ENCODE results near the gene RINT1.

RINT1 gene

GRCh38 chr7:105559926-105560325, 27.9 kb downstream of the RINT1 start:
- no peak for TF ChIP-seq CTCF (conservative IDR thresholded peaks at IDR 0.05; ENCODE audit: low read depth, low read length)
- Histone ChIP-seq H3K27me3 (ENCODE audit: insufficient read depth, low read depth) (no peaks in the 10 kb centered on the region), H3K36me3 (ENCODE audit: insufficient read depth) (no peaks in the 10 kb centered on the region; the same call in none of the 2 replicates), H3K27ac (no peak overlapping the region), H3K4me2 (no peak overlapping the region), H2AFZ (ENCODE audit: low read depth) (no peak overlapping the region), H3K9ac (no peak overlapping the region), H4K20me1 (ENCODE audit: insufficient read depth) (no peaks in the 10 kb centered on the region), H3K4me3 (IDR thresholded peaks at IDR 0.05; ENCODE audit: insufficient read depth, low read depth, low read length) (no peak overlapping the region), H3K4me1 (ENCODE audit: low read depth, poor library complexity, severe bottlenecking) (peaks cover 17% of the 10 kb centered on the region), H3K79me2 (ENCODE audit: insufficient read depth, low read depth) (no peaks in the 10 kb centered on the region)

GRCh38 chr7:105565190-105565589, 33.2 kb downstream of the RINT1 start:
- TF ChIP-seq CTCF (conservative IDR thresholded peaks at IDR 0.05; ENCODE audit: low read depth, low read length), result no peak
- Histone ChIP-seq H3K36me3 (ENCODE audit: insufficient read depth) (no peaks in the 10 kb centered on the region), H3K79me2 (ENCODE audit: insufficient read depth, low read depth) (no peaks in the 10 kb centered on the region), H2AFZ (ENCODE audit: low read depth) (no peak overlapping the region), H4K20me1 (ENCODE audit: insufficient read depth) (no peaks in the 10 kb centered on the region), H3K4me1 (ENCODE audit: low read depth, poor library complexity, severe bottlenecking) (peaks cover 33% of the 10 kb centered on the region), H3K27me3 (ENCODE audit: insufficient read depth, low read depth) (no peaks in the 10 kb centered on the region), H3K27ac (no peak overlapping the region), H3K9ac (no peak overlapping the region), H3K4me2 (peak overlapping the region; percentile 18; the same call in 1 of the 2 replicates), H3K4me3 (IDR thresholded peaks at IDR 0.05; ENCODE audit: insufficient read depth, low read depth, low read length) (no peak overlapping the region)

- Histone ChIP-seq H3K9ac (no peak overlapping the region), H3K4me3 (IDR thresholded peaks at IDR 0.05; ENCODE audit: insufficient read depth, low read depth, low read length) (no peak overlapping the region), H3K27ac (no peak overlapping the region), H3K79me2 (ENCODE audit: insufficient read depth, low read depth) (no peaks in the 10 kb centered on the region), H3K27me3 (ENCODE audit: insufficient read depth, low read depth) (no peaks in the 10 kb centered on the region), H4K20me1 (ENCODE audit: insufficient read depth) (no peaks in the 10 kb centered on the region), H3K4me2 (no peak overlapping the region), H3K36me3 (ENCODE audit: insufficient read depth) (no peaks in the 10 kb centered on the region), H3K4me1 (ENCODE audit: low read depth, poor library complexity, severe bottlenecking) (peaks cover 33% of the 10 kb centered on the region), H2AFZ (ENCODE audit: low read depth) (no peak overlapping the region)
- TF ChIP-seq CTCF (conservative IDR thresholded peaks at IDR 0.05; ENCODE audit: low read depth, low read length), result no peak
Observed at GRCh38 chr7:105567024-105567423, 35.0 kb downstream of the RINT1 start.

DNA sequence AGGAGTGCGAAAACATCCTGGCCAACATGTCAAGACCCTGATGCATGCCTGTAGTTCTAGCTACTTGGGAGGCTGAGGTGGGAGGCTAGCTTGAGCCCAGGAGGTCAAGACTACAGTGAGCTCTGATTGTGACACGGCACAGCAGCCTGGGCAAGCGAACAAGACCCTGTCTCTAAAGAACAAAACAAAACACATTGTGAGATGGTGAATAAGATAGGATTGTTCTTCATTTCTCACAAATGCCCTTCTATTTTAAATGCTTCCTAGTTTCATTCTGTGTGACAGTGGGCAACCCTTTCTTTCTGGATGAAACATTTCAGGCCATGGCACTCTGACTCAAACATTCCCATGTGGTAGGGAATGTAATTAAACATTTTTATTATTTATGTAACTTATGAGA, 35.8 kb downstream of the RINT1 start:
- H3K4me3 ChIP-seq (IDR thresholded peaks at IDR 0.05; ENCODE audit: insufficient read depth, low read depth, low read length), result no peak overlapping the region
- no peaks in the 10 kb centered on the region for H4K20me1 ChIP-seq (ENCODE audit: insufficient read depth)
- no peak overlapping the region for H3K27ac ChIP-seq
- H3K27me3 ChIP-seq (ENCODE audit: insufficient read depth, low read depth), result no peaks in the 10 kb centered on the region
- no peak for TF ChIP-seq CTCF (conservative IDR thresholded peaks at IDR 0.05; ENCODE audit: low read depth, low read length)
- no peaks in the 10 kb centered on the region for H3K36me3 ChIP-seq (ENCODE audit: insufficient read depth)
- peaks cover 33% of the 10 kb centered on the region for H3K4me1 ChIP-seq (ENCODE audit: low read depth, poor library complexity, severe bottlenecking)
- no peaks in the 10 kb centered on the region for H3K79me2 ChIP-seq (ENCODE audit: insufficient read depth, low read depth)
- H2AFZ ChIP-seq (ENCODE audit: low read depth), result no peak overlapping the region
- no peak overlapping the region for H3K4me2 ChIP-seq
- no peak overlapping the region for H3K9ac ChIP-seq
